GM12878 (cell line): ENCODE data around the gene PAK6. TPM values are rescaled to one million over a fixed set of nuclear protein-coding genes. Genes with fewer than 3 reads are reported as not detected.

Experiments
- ATAC-seq: fragments of 200-7000 bp; cut with Tn5 transposase; 3 replicates; pipeline ENCODE4 v1.9.1; 2020; ENCODE audit warnings: mild to moderate bottlenecking, moderate library complexity
- BruUV-seq: library from RNA; stranded (reverse); fragments of 400-500 nt; replicated peaks from 2 replicates; lab custom pipeline; 2021; lab: Mats Ljungman, UMichigan
- CTCF ChIA-PET: fragments of 300-600 bp; sonication (Branson Sonifier 250); formaldehyde crosslinking; extraction: SDS; loops from one replicate; lab custom pipeline; 2021; ENCODE audit warnings: inconsistent platforms; lab: Yijun Ruan, JAX
- POLR2A ChIA-PET: fragments of 350-600 bp; formaldehyde crosslinking; extraction: SDS; loops from one replicate; lab custom pipeline; 2021; ENCODE audit warnings: inconsistent platforms; lab: Charles Lee
- RAD21 ChIA-PET: fragments of 300-600 bp; sonication (Branson Sonifier 250); formaldehyde crosslinking; loops from one replicate; lab custom pipeline; 2023; ENCODE audit warnings: antibody characterized with exemption; ENCODE audit not compliant: unreplicated experiment; lab: Charles Lee
- SMC1A ChIA-PET: fragments of 300-600 bp; sonication (Branson Sonifier 250); formaldehyde crosslinking; loops from one replicate; lab custom pipeline; 2023; ENCODE audit not compliant: unreplicated experiment, uncharacterized antibody; lab: Charles Lee
- DNase-seq: peaks from one replicate; pipeline ENCODE4 v3.0.0-alpha.2; 2011; ENCODE audit warnings: low read depth, low spot score
- FAIRE-seq: peaks from 3 replicates; lab custom pipeline; 2011; peaks lifted over from hg19 to GRCh38; lab: Jason Lieb, UNC
- H2AFZ ChIP-seq: 2 replicates; pipeline ENCODE4 v1.6.0; 2011; ENCODE audit warnings: low read depth, low read length, control low read depth; ENCODE audit not compliant: control insufficient read depth
- H3K27ac ChIP-seq: 2 replicates; pipeline ENCODE4 v1.5.1; 2011; ENCODE audit warnings: control low read depth; ENCODE audit not compliant: control insufficient read depth, insufficient read depth
- H3K27me3 ChIP-seq, 2 experiments: replicated peaks in 1 of 2; 2 replicates each; pipeline versions ENCODE4 v1.6.0 to v1.6.1; 2011; ENCODE audit warnings: low read length in 1 of 2; ENCODE audit not compliant: control insufficient read depth in 2 of 2, insufficient read depth in 2 of 2
- H3K36me3 ChIP-seq, 2 experiments: 2 replicates each; pipeline ENCODE4 v1.5.1; 2011; ENCODE audit warnings: low read length in 1 of 2; ENCODE audit not compliant: control insufficient read depth in 2 of 2, insufficient read depth in 2 of 2
- H3K4me1 ChIP-seq: 2 replicates; pipeline ENCODE4 v1.6.1; 2011; ENCODE audit warnings: mild to moderate bottlenecking, low read length, moderate library complexity, mixed read lengths; ENCODE audit not compliant: control insufficient read depth, insufficient read depth
- H3K4me2 ChIP-seq: 2 replicates; pipeline ENCODE4 v1.6.0; 2011; ENCODE audit warnings: control low read depth; ENCODE audit not compliant: control insufficient read depth, insufficient read depth
- H3K4me3 ChIP-seq: fragments of 200-600 bp; sonication (generic); 2 replicates; pipeline ENCODE4 v1.5.1; 2016
- H3K79me2 ChIP-seq: 2 replicates; pipeline ENCODE4 v1.6.0; 2011; ENCODE audit warnings: low read length; ENCODE audit not compliant: control insufficient read depth, insufficient read depth
- H3K9ac ChIP-seq: 2 replicates; pipeline ENCODE4 v1.8.0; 2011; ENCODE audit warnings: low read length, control low read depth, mixed read lengths; ENCODE audit not compliant: control insufficient read depth, insufficient read depth
- H3K9me3 ChIP-seq: replicated peaks from 3 replicates; pipeline ENCODE4 v1.5.1; 2011; ENCODE audit warnings: mild to moderate bottlenecking, low read length; ENCODE audit not compliant: control insufficient read depth, insufficient read depth
- H4K20me1 ChIP-seq: 2 replicates; pipeline ENCODE4 v1.6.0; 2011; ENCODE audit not compliant: control insufficient read depth, insufficient read depth
- BHLHE40 ChIP-seq, 2 experiments: fragments of 450-650 bp in 1 of 2; IDR thresholded peaks; 2 replicates each; pipeline ENCODE4 v1.6.1; 2011 to 2017; ENCODE audit warnings: low read depth in 2 of 2, borderline replicate concordance in 1 of 2, improper control_type of control experiment in 1 of 2, low read length in 1 of 2, mild to moderate bottlenecking in 1 of 2
- CEBPB ChIP-seq, 2 experiments: fragments of 150-350 bp in 1 of 2; IDR thresholded peaks; 2 replicates each; pipeline ENCODE4 v1.6.1; 2012 to 2014; ENCODE audit warnings: low read depth in 2 of 2, low read length in 2 of 2, borderline replicate concordance in 1 of 2, inconsistent platforms in 1 of 2
- ESRRA ChIP-seq: IDR thresholded peaks from 2 replicates; pipeline ENCODE4 v1.6.1; 2012; ENCODE audit warnings: mild to moderate bottlenecking, low read length, improper control_type of control experiment
- FOS ChIP-seq: IDR thresholded peaks from 3 replicates; pipeline ENCODE4 v1.6.1; 2011; ENCODE audit warnings: borderline replicate concordance; ENCODE audit not compliant: insufficient read length; ENCODE audit errors: extremely low read depth
- HDAC6 ChIP-seq: fragments of 200-600 bp; sonication (generic); IDR thresholded peaks from one replicate; pipeline ENCODE4 v1.8.0; 2017; ENCODE audit warnings: antibody characterized with exemption; ENCODE audit not compliant: unreplicated experiment
- JUNB ChIP-seq: IDR thresholded peaks from 2 replicates; pipeline ENCODE4 v1.6.1; 2016; ENCODE audit warnings: antibody characterized with exemption, mild to moderate bottlenecking
- MTA2 ChIP-seq: fragments of 450-650 bp; IDR thresholded peaks from 2 replicates; pipeline ENCODE4 v1.6.1; 2016; ENCODE audit warnings: low read depth, mild to moderate bottlenecking, moderate library complexity
- NBN ChIP-seq: fragments of 450-650 bp; IDR thresholded peaks from 2 replicates; pipeline ENCODE4 v1.6.1; 2016
- NFIC ChIP-seq: IDR thresholded peaks from 2 replicates; pipeline ENCODE4 v1.6.1; 2012; ENCODE audit warnings: low read depth, mild to moderate bottlenecking, inconsistent platforms, low read length, moderate library complexity
- RAD21 ChIP-seq: IDR thresholded peaks from 2 replicates; pipeline ENCODE4 v1.6.1; 2011; ENCODE audit warnings: mild to moderate bottlenecking, low read depth, low read length, moderate library complexity; ENCODE audit not compliant: insufficient read depth
- SIN3A ChIP-seq: IDR thresholded peaks from 2 replicates; pipeline ENCODE4 v1.6.1; 2012; ENCODE audit warnings: low read depth, low read length, improper control_type of control experiment
- SMAD1 ChIP-seq: fragments of 450-650 bp; IDR thresholded peaks from 2 replicates; pipeline ENCODE4 v1.6.1; 2018; ENCODE audit warnings: mild to moderate bottlenecking, low read depth; ENCODE audit not compliant: partially characterized antibody
- TARDBP ChIP-seq: IDR thresholded peaks from 2 replicates; pipeline ENCODE4 v1.6.1; 2016; ENCODE audit warnings: borderline replicate concordance
- ZSCAN29 ChIP-seq: fragments of 450-650 bp; IDR thresholded peaks from 2 replicates; pipeline ENCODE4 v1.6.1; 2017; ENCODE audit warnings: mild to moderate bottlenecking, moderate library complexity
- WGBS: methylation state at CpG from one replicate; pipeline ENCODE4 v1.1.6; 2016; ENCODE audit warnings: low lambda C conversion rate; ENCODE audit not compliant: insufficient replicate concordance, insufficient coverage; ENCODE audit errors: missing lambda C conversion rate; 5-methylcytosine and 5-hydroxymethylcytosine counted together
- in situ Hi-C: fragments of 300-500 bp; cut with MboI; formaldehyde crosslinking; loops from 9 replicates; pipeline ENCODE4 v1.14.3; 2018; ENCODE audit warnings: mixed read lengths
- intact Hi-C: fragments of 100-400 bp; cut with micrococcal nuclease; formaldehyde crosslinking; loops from one replicate; pipeline ENCODE4 v1.14.2; 2022; ENCODE audit not compliant: unreplicated experiment
- polyA plus RNA-seq, 11 experiments: library from polyadenylated mRNA; depleted of rRNA in 4 of 11; unstranded in 6 of 11; stranded (reverse) in 5 of 11; fragments of >200 nt; fragmentation: Nextera tagmentation in 4 of 11; fragmentation: Illumina TruSeq in 1 of 11; extraction: Ambion mirVana in 4 of 11; extraction: Trizol in 1 of 11; gene quantifications; 1 replicate in 1 of 11; 2 replicates in 10 of 11; pipeline versions ENCODE4 v1.2.1 to v1.2.3, GENCODE V29; 2011 to 2016; ENCODE audit warnings: inconsistent platforms in 2 of 11, missing spikeins in 2 of 11, low read depth in 1 of 11
- total RNA-seq, 4 experiments: library from RNA; depleted of rRNA in 3 of 4; stranded (reverse); fragments of >200 nt in 3 of 4; fragmentation: Illumina TruSeq in 1 of 4; extraction: Trizol in 1 of 4; gene quantifications; 2 replicates each; pipeline versions ENCODE4 v1.2.1 to v1.2.3, GENCODE V29; 2013 to 2021
- TF ChIP-seq, protein P1 (sequence below): fragments of 450-650 bp; IDR thresholded peaks from 2 replicates; pipeline ENCODE4 v1.6.1; 2016; ENCODE audit warnings: mild to moderate bottlenecking
- TF ChIP-seq, protein P2 (sequence below), 3 experiments: IDR thresholded peaks in 2 of 3; conservative IDR thresholded peaks in 1 of 3; 2 replicates each; pipeline ENCODE4 v1.5.1; 2011; ENCODE audit warnings: low read depth in 3 of 3, low read length in 3 of 3, mild to moderate bottlenecking in 3 of 3, control low read depth in 2 of 3, moderate library complexity in 2 of 3, inconsistent platforms in 1 of 3, mixed read lengths in 1 of 3; ENCODE audit not compliant: control insufficient read depth in 2 of 3, insufficient read depth in 1 of 3; ENCODE audit errors: extremely low read depth in 1 of 3

PAK6 gene
- total and polyA plus RNA-seq, 10 of the 15 experiments (the other 5 are each of a cell fraction or from before 2014, with no cell fraction given): 0.07 to 0.92 (median 0.31) TPM; not detected in 2

DNA sequence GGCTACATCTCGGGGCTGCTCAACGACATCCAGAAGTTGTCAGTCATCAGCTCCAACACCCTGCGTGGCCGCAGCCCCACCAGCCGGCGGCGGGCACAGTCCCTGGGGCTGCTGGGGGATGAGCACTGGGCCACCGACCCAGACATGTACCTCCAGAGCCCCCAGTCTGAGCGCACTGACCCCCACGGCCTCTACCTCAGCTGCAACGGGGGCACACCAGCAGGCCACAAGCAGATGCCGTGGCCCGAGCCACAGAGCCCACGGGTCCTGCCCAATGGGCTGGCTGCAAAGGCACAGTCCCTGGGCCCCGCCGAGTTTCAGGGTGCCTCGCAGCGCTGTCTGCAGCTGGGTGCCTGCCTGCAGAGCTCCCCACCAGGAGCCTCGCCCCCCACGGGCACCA is 27.0 kb downstream of the PAK6 start:
- TF ChIP-seq MTA2: no peak
- TF ChIP-seq CEBPB (IDR thresholded peaks at IDR 0.05; ENCODE audit: borderline replicate concordance in 1 of 2, low read depth in 2 of 2, low read length in 2 of 2): no peak
- TF ChIP-seq BHLHE40 (IDR thresholded peaks at IDR 0.05; ENCODE audit: borderline replicate concordance in 1 of 2, low read depth in 2 of 2, low read length in 1 of 2): no peak
- TF ChIP-seq NBN: no peak
- TF ChIP-seq, all 136 proteins: peak for 0
- Histone ChIP-seq H3K27me3 (no peaks in the 10 kb centered on the region), H3K9ac (no peak overlapping the region), H4K20me1 (no peaks in the 10 kb centered on the region), H3K4me1 (no peaks in the 10 kb centered on the region), H3K9me3 (no peaks in the 10 kb centered on the region), H3K4me3 (no peak overlapping the region), H3K27ac (no peak overlapping the region), H3K36me3 (no peaks in the 10 kb centered on the region), H3K4me2 (no peak overlapping the region), H3K79me2 (no peaks in the 10 kb centered on the region), H2AFZ (no peak overlapping the region)
- ChIA-PET RAD21 (no interaction called here), CTCF (interaction anchor here (1.4 to 2.9 kb wide), 2 partner anchors 9 to 48 kb away, joined by 6 to 14 read pairs; no protein-coding TSS in a partner anchor), POLR2A (no interaction called here), SMC1A (interaction anchor here (1.3 kb wide), 1 partner anchor 9 kb away, joined by 4 read pairs; no protein-coding TSS in a partner anchor)
- ATAC-seq (no peak), DNase-seq (no peak), FAIRE-seq (no peak)
- in situ Hi-C loops (no loop called here), intact Hi-C loops (no loop called here)
- BruUV-seq: no TSS peak
- WGBS: 40% methylated on average over 20 of the region's 20 CpGs

- H3K4me1 ChIP-seq: no peaks in the 10 kb centered on the region
- ChIA-PET SMC1A (no interaction called here), RAD21 (no interaction called here), CTCF (interaction anchor here (1.2 to 2.9 kb wide), 2 partner anchors 41 to 49 kb away, joined by 3 to 14 read pairs; no protein-coding TSS in a partner anchor), POLR2A (no interaction called here)
- no peak for ATAC-seq
- no peak overlapping the region for H2AFZ ChIP-seq
- no peaks in the 10 kb centered on the region for H3K36me3 ChIP-seq
- H3K27me3 ChIP-seq: no peaks in the 10 kb centered on the region
- intact Hi-C loops: no loop called here
- no peak overlapping the region for H3K4me2 ChIP-seq
- H3K9me3 ChIP-seq: no peaks in the 10 kb centered on the region
- no TSS peak for BruUV-seq
- H3K79me2 ChIP-seq: no peaks in the 10 kb centered on the region
- in situ Hi-C loops: no loop called here
- FAIRE-seq: no peak
- H3K9ac ChIP-seq: no peak overlapping the region
- 35% methylated on average over 7 of the region's 7 CpGs for WGBS
- H3K4me3 ChIP-seq: no peak overlapping the region
- no peak for DNase-seq
- H4K20me1 ChIP-seq: no peaks in the 10 kb centered on the region
- H3K27ac ChIP-seq: no peak overlapping the region
- TF ChIP-seq ESRRA: no peak
- TF ChIP-seq SIN3A: no peak
- TF ChIP-seq, protein P1, sequence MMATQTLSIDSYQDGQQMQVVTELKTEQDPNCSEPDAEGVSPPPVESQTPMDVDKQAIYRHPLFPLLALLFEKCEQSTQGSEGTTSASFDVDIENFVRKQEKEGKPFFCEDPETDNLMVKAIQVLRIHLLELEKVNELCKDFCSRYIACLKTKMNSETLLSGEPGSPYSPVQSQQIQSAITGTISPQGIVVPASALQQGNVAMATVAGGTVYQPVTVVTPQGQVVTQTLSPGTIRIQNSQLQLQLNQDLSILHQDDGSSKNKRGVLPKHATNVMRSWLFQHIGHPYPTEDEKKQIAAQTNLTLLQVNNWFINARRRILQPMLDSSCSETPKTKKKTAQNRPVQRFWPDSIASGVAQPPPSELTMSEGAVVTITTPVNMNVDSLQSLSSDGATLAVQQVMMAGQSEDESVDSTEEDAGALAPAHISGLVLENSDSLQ: no peak
- TF ChIP-seq JUNB: no peak
- TF ChIP-seq NFIC: no peak
- TF ChIP-seq TARDBP: no peak
- no peak for TF ChIP-seq RAD21
- TF ChIP-seq FOS: no peak
- no peak for TF ChIP-seq SMAD1
- TF ChIP-seq ZSCAN29: no peak
- TF ChIP-seq, protein P2, sequence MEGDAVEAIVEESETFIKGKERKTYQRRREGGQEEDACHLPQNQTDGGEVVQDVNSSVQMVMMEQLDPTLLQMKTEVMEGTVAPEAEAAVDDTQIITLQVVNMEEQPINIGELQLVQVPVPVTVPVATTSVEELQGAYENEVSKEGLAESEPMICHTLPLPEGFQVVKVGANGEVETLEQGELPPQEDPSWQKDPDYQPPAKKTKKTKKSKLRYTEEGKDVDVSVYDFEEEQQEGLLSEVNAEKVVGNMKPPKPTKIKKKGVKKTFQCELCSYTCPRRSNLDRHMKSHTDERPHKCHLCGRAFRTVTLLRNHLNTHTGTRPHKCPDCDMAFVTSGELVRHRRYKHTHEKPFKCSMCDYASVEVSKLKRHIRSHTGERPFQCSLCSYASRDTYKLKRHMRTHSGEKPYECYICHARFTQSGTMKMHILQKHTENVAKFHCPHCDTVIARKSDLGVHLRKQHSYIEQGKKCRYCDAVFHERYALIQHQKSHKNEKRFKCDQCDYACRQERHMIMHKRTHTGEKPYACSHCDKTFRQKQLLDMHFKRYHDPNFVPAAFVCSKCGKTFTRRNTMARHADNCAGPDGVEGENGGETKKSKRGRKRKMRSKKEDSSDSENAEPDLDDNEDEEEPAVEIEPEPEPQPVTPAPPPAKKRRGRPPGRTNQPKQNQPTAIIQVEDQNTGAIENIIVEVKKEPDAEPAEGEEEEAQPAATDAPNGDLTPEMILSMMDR (IDR thresholded peaks at IDR 0.05 in 2 of 3, conservative IDR thresholded peaks at IDR 0.05 in 1 of 3; ENCODE audit: control insufficient read depth in 2 of 3, extremely low read depth in 1 of 3, insufficient read depth in 1 of 3, low read depth in 3 of 3, low read length in 3 of 3): no peak
- TF ChIP-seq HDAC6: no peak
Measured at GRCh38 chr15:40266828-40267304, 28.0 kb downstream of the PAK6 start.
